PFSK-1 (cell line): ENCODE measurements around the gene FBXO22. TPM values are rescaled to one million over a fixed set of nuclear protein-coding genes. Genes with fewer than 3 reads are reported as not detected.
A peak's percentile ranks its signal among the peaks of the same experiment; 100 is the strongest.

ENCODE experiments used
- FOXP2 ChIP-seq: optimal IDR thresholded peaks from 2 replicates; pipeline ENCODE3; 2011; ENCODE audit warnings: borderline replicate concordance, control low read depth, inconsistent platforms; ENCODE audit not compliant: insufficient read depth; ENCODE audit errors: extremely low read length, extremely low read depth
- POLR2AphosphoS5 ChIP-seq: IDR thresholded peaks from 2 replicates; pipeline ENCODE4 v1.6.1; 2012; ENCODE audit warnings: low read depth, mild to moderate bottlenecking, control low read depth, low read length, moderate library complexity
- REST ChIP-seq, 2 experiments: IDR thresholded peaks; 2 replicates each; pipeline versions ENCODE4 v1.6.1 to v1.8.0; 2011 to 2012; ENCODE audit warnings: low read depth in 2 of 2, low read length in 2 of 2, control low read depth in 1 of 2, inconsistent platforms in 1 of 2, mild to moderate bottlenecking in 1 of 2, moderate library complexity in 1 of 2; ENCODE audit not compliant: insufficient read depth in 1 of 2
- SIN3A ChIP-seq: IDR thresholded peaks from 2 replicates; pipeline ENCODE4 v1.6.1; 2012; ENCODE audit warnings: mild to moderate bottlenecking, low read length, moderate library complexity, borderline replicate concordance; ENCODE audit not compliant: insufficient read depth
- TAF1 ChIP-seq: IDR thresholded peaks from 2 replicates; pipeline ENCODE4 v1.6.1; 2012; ENCODE audit warnings: low read length, control low read depth, borderline replicate concordance; ENCODE audit not compliant: insufficient read depth
- polyA plus RNA-seq: library from polyadenylated mRNA; unstranded; fragments of >200 nt; gene quantifications from one replicate; pipeline ENCODE4 v1.2.1, GENCODE V29; 2012; ENCODE audit warnings: low read depth, missing spikeins; ENCODE audit not compliant: insufficient read length

The FBXO22 gene
- polyA plus RNA-seq, result 74.3 TPM

DNA sequence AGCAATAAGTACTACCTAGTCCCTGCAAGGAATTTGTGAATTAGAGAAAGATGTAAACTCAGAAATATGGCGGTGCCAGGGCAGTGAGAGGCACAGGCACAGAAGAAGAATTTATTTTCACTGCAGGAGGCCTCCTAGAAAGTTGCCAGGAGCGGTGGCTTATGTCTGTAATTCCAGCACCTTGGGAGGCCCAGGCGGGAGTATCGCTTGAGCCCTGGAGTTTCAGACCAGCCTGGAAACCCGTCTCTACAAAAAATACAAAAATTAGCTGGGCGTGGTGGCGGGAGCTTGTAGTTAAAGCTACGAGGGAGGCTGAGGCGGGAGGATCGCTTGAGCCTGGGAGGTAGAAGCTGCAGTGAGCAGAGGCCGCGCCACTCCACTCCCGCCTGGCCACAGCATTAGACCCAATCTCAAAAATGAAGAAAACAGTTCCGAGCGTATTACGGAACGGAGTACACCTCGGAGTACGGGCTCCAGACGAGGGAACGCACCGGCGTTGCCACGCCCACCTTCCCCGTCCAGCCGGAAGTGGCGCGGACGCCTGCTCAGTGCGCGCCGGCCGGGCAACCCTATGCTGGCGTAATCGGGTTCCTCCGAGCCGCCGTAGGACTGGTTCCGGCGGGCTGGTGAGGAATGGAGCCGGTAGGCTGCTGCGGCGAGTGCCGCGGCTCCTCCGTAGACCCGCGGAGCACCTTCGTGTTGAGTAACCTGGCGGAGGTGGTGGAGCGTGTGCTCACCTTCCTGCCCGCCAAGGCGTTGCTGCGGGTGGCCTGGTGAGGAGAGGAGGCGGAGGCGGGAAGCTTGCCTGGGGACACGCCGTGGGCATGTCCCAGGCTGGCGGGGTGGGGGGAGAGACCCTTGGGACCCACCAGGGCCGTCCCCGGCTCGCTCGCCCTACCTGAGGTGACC, at the start of gene FBXO22:
TSS of gene FBXO22 (plus strand) at position 548 of the 909 bp plus-strand sequence. CDS start at position 634, 86 bp downstream.
- peak in 1 of 2 experiments; percentile 65; a peak in 1 of 4 replicates for TF ChIP-seq REST (IDR thresholded peaks at IDR 0.05; ENCODE audit: insufficient read depth in 1 of 2, low read depth in 2 of 2, low read length in 2 of 2)
- peak; percentile 93 for TF ChIP-seq TAF1
- TF ChIP-seq POLR2AphosphoS5, result peak; percentile 93
- no peak for TF ChIP-seq SIN3A
- TF ChIP-seq FOXP2, result peak; percentile 89

DNA sequence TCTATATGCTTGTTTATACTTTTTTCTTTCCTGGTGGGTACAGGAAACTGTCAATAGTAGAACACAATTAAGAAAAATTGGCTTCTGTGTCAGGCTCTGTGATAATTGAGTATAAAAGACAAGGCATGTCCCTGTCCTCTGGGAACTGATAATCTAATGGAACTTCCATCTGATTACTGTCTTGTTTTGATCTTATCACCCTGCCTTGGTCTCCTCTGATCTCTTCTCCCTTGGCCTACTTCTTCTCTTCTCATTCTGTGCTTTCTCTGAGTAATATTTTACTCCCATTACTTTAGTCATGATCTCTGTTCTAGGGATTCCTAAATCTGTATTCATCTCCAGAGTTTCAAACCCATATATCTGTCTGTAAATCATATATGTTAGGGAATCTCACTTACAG, 45.8 kb upstream of the FBXO22 start:
- TF ChIP-seq FOXP2 (no peak), POLR2AphosphoS5 (no peak), REST (IDR thresholded peaks at IDR 0.05; ENCODE audit: insufficient read depth in 1 of 2, low read depth in 2 of 2, low read length in 2 of 2) (no peak), SIN3A (no peak)

GRCh38 chr15:75861750-75862402, 41.8 kb upstream of the FBXO22 start:
- TF ChIP-seq TAF1 (no peak), FOXP2 (no peak), POLR2AphosphoS5 (no peak), SIN3A (no peak), REST (IDR thresholded peaks at IDR 0.05; ENCODE audit: insufficient read depth in 1 of 2, low read depth in 2 of 2, low read length in 2 of 2) (no peak)

DNA sequence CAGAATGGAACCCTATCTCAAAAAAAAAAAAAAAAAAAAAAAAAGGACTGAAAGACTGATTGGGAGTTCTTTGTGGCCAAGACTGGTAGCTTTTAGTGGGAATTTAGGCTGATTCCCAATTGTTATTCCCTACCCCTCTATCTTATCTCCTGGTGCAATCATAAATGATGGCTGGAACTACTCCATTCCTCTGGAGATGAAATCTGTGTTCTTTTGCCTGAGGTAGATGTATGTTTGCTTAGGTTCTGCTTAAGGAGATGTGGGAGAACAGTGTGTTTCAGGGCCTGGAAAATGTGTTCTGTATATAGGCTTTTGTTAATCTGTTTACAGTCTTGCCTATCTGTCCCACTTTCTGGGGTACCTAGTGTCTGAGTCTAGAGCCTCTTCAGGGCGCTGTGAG, 40.9 kb upstream of the FBXO22 start:
- TF ChIP-seq REST (IDR thresholded peaks at IDR 0.05; ENCODE audit: insufficient read depth in 1 of 2, low read depth in 2 of 2, low read length in 2 of 2) (no peak), TAF1 (no peak), SIN3A (no peak), FOXP2 (no peak), POLR2AphosphoS5 (no peak)
